HG03095 (cell line): ENCODE results near the gene ALG12.

Experiments
- ATAC-seq: cut with Tn5 transposase; IDR thresholded peaks from one replicate; pipeline ENCODE4 v1.9.1; 2021; ENCODE audit warnings: moderate library complexity; ENCODE audit not compliant: unreplicated experiment

The ALG12 gene

DNA sequence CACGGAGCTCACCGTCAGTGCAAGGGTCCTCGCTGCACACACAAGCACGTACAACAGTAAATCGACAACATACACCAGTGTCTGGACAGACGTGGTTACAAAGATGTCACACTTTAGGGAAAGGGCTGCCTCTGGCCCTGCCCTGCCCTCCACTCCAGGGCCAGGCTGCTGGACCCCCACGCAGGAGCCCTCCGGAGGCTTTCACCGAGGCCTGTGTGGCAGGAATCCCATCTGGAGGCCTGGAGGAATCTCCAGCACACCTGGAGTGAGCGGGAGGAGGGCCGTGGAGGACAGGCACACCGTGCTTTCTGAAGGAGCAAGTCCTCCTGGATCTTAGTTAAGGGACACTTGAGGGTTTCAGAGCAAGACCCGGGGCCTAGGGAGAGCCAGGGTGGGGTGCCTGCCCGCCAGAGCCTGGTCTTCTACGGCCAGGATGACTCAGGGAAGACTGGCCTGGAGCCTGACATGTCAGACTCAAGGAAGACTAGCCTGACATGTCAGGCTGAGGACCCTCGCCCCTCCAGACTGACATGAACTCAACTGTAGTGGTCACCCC, 40.2 kb upstream of the ALG12 start:
- no peak for ATAC-seq

DNA sequence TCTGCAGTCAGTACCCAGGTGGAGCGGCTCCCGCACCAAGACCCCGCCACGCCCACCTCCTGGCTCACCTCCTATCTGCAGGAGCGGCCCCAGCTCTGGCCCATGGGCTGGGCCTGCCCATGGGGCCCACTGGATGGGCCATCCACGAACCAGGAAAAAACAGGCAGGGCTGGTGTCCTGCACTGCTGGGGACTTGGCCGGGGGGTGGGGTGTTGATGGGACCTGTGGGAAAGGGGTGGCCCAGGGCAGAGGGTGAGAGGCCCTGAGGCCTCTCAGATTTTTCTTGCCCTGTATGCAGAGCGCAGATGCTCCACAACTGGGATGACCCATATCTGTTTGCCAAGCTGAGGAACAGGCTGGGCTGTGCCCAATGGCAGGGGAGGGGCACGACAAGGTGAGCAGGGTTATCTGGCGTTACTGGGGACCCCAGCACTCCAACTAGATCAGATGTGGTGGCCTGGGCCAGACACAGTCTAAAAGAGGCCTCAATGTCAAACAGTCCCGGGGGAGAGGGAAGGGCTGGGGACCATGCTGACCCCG, 39.7 kb upstream of the ALG12 start:
- ATAC-seq: no peak

DNA sequence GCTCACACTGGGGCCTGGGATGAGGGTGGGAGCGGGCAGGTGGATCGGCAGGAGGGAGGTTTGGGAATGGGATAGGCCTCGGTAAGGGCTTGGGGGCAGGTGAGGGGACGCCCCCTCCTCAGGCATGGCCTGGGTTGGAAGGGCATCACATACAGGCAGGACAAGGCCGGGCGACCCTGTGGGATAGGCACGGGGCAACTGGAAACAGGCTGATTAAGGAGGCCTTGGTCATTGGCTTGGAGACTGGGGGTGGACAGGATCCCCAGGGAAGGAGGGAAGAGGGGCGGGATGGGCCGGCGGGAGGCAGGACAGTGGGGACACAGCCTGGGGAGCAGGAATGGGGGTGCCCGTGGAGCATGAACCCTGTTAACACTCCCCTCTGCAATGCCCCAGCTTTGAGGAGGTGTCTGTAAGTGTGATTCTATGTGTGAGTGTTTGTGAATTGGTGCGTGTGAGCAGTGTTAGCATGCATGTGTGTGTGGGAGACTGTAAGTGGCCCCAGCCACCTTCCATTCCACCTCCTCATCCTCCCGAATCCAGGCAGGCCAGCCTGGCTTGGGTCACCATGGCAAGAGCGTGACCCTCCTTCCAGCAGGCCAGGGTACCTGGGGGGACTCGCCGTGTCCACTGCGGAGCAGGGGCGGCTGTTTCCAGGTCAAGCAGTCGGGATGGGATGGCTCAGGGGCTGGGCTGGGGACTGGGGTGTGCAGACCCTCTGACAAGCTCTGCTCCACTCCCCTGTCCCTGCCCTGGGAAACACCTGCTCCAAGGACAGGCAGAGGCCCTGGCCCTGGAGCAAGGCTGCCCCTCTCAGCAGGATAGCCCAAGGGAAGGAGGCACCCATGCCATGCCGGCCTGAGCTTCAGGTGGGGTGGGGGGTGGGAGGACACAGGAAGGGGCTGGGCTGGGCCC, 38.9 kb upstream of the ALG12 start:
- ATAC-seq: no peak

DNA sequence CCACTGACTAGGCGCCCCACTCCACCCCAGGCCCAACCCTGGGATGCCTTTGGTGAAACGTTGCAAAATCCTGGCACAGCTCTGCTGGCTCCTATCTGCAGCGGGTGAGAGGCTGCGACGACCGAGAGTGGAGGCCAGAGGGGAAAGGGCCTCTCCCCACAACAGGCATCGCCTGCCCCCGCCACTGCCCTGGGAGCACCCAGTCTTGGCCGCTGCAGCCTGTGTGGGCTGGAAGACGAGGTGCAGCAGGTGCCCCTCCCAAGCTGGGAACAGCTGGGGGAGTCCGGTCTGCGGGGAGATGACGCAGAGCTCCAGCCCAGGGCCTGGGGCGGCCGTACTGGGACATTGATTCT, 38.2 kb upstream of the ALG12 start:
- ATAC-seq: no peak

DNA sequence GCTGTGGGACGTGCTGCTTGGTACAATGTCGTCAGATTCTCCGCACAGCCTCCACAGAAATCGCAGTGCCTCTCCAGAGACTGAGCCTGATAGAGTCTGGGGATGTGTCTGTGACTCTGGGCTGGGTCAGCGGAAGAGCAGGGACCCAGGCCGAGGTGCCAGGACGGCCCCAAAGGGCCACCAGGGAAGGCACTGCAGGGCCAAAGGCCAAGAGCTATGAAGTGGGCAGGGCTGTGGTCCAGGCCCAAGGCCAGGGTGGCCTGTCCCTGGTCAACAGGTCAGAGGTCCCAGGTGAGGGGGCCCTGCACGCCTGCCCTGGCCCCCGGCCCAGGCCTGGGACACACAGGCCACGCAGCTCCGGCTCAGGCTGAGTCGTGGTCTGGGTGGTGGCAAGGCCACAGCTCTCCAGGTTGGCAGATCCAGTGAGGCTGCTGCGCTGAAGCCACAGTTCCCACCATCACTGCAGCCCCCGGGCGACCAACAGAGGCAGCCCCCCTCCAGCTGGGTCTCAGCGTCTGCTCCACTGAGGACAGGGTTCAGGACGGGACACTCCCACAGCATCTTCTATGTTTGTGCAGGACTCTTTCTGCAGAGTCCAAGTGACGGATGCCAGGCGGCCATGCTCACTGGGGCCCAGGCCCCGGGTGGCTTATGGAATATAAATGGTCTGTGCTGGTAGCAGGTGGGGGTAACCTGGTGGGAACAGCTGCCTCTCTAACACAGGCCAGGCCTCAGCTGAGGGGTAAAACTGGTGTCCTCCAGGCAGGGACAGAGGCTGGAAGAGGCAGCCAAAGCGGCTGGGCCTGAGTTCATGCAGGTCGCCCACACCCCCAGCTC, 37.6 kb upstream of the ALG12 start:
- no peak for ATAC-seq

DNA sequence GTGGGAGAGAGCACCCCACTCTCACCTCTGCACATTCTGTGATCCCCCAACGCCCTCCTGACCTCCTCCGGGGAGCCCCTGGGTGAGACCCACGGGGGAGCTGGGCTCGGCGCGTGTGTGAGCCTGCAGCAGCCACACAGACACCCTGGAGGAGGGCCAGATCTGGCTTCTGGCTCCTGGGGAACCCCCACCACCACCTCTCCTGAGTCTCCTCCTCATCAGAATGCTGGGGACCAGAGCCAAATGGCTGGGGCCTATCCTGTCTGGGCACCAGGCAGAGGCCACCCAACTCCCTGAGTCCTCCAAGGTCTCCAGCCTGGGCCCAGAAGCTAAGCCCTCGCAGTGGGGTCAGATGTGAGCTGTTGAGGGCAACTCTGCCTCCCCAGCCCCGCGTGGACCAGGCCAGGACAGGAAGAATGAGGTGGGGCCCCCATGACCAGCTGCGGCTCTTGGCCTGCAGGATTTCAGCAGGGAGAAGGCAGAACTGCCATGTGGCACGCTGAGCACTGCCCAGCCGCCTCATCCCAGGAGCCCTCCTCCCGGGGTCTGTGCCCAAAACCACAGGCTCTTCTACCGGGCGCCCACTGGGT, 36.8 kb upstream of the ALG12 start:
- no peak for ATAC-seq

DNA sequence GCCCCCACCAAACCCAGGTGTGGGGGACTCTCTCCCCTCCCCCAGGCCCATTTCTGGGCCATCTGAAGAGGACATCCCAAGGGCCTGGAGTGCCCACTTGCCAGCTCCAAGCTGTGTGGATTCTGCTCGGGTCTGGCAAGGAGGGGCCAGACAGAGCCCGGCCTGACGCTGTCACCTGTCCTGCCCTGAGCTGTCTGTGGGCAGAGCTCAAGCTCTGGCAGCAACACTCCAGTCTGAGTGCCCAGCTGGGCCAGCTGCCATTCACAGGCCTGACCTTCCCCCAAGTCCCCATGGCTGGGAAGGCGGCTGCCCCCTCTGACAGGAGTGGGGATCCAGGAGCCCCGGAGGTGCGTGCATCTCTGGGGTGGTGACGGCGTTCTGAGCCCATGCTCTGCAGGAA, 36.1 kb upstream of the ALG12 start:
- no peak for ATAC-seq

DNA sequence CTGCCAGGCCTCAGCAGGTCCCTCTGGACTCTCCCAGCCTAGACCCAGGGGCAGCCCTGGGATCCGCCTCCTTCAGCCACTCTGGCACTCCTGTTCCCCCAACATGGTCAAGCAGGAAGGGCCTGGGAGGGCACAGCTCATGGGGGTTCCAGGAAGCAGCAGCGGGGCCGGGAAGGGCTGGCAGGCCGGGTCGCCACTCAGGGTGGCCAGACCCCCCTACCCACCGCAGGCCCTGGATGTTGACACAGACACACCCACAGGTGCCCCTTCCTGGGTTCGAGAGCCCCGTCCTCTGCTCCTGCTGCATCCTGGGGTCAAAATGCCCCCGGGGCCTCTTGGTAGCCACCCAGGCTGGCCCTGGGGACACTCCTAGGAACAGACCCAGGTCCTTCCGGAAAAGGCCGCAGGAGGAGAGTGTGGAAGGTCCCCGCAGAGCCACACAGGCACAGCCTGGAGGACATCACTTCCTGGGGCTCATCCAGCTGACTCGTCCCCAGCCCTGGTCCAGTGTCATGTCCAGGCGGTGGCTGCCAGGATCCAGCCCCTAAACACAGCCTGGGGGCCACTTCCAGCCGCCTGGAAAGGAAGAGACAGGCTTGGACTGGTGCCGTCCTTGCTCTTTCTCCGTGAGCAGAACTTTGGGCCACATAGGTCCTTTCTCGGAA, 35.6 kb upstream of the ALG12 start:
- ATAC-seq: no peak

DNA sequence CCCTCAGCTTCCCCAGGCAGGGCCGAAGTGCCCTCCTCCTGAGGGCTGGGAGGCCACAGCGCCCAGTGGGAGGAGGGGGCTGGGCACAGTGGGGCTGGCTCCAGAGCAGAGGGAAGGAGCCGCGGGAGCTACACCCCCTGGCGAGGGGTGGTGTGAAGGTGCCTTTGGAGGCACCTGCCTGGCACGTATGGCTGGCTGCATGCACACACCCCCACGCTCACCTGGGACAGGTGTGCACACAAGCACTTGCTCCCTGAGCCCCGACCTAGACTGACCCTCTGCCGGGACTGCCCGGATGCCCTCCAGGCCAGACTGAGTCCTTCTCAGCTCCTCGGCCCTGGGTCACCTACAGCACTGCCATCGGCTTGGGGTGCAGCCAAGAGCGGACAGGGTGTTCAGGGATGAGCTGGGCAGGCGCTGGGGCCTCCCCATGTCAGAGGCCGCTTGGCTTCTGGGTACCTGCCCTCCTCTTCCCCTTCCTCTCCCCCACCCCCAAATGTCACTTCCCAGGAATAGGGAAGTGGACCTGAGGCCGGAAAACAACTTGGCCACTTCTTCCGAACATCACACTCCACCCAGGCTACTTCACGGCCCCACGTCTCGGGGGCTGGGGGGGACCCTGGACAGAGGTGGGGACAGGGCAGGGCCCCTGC, 34.9 kb upstream of the ALG12 start:
- no peak for ATAC-seq

DNA sequence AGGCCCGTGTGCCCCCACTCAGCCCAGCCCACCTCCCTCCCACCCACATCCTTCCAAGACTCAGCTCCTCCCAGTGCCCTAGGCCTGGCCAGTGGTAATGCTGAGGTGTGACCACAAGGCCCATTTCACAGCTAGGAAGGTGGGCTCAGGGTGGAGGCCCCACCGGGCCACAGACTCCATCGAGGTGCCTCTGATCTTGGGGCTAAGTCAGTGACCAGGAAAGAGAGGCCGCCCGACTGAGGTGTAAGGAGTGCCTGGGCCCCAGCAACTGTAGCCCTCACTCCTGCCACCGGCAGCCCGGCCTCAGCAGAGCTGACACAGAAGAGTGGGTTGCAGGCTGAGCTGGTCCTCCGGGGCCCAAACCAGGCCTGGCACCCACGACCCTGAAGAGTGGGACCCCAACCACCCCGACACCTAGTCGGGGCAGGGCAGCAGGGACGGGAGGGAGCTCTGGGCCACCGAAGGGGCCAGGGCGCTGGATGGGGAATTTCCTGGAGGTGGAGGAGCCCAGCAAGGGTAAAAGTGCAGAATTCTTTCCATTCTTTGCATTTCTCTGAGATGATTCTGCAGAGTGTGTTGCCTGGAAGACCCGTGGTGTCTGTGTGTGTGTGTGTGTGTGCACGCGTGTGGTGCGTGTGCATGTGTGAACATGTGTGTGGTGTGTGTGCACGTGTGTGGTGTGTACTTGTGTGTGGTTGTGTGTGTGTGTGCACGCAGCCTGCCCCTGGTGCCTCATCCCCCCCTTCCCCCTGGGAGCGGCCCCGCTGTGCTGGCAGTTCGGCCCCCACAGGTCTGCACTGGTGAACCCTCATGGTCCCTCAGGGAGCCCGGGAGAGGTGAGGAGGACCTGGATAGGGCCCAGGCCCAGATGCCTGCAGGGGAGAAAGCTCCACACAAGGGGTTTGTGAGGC, 34.0 kb upstream of the ALG12 start:
- no peak for ATAC-seq

DNA sequence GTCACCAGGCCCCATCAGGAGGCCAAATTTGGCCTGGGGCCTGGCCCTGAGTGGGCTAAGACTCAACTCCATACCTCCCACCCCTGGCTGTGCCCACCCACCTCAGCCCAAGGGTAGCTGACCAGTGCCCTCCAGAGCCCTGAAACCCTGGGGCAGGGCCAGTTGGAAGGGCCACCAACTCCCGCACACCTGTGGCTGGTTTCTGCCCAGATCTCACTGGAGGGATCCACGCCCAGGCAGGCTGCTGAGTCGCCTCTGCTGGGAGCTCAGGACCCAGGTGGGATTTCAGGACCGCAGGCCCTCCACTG, 33.4 kb upstream of the ALG12 start:
- ATAC-seq: no peak

DNA sequence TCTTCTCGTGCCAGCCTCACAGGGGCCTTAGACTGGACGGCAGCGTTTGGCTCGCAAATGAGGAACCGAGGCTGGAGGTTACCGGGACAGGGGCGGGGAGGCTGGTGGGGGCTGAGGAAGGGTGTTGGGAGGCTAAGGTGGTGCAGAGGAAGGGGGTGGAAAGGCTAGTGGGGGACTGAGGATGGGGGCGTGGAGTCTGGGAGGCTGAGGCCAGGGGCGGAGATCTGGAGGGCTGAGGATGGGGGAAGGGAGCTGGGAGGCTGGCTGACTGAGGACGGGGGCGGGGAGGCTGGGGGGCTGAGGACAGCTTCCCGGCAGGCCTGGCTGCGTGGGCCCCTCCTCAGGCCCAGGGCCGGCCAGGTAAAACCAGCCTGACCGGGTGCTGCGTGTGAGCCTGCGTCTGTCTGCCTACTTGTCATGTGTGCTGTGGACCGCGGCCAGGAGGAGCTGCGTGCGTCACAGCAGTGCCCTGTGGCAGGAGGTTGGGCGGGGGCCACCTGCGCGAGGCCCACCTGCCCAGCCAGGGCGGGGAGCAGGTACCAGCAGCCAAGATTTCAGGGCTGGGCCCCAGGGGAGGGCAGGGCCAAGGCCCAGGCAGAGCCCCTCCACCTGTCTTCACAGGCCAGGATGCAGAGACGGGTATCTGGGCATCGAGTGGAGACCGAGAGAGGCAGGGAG, 32.9 kb upstream of the ALG12 start:
- ATAC-seq: no peak

DNA sequence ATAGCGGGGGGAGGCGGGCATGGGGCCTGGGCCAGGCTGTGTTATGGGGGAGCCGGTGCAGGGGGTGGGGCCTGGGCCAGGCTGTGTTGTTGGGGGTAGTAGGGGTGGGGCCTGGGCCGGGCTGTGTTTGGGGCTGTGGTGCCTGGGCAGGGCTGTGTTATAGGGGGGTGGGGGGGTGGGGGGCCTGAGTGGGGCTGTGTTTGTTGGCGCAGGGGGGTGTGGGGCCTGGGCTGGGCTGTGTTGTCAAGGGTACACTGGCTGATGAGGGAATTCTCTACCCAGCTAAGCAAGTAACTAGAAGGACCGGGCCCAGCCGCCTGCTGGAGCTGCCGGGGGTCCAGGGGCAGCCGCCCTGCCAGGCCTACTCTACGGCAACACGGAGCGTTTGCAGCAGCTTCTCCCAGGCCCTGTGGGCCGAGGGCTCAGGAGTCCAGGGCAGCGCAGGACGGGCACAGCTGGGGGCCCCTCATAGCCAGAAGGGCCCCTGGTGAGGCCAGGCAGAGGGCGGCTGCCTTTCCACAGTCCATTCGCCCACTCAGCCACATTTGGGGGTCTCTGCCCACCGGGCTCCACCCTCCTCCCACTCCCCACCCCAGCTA, 32.3 kb upstream of the ALG12 start:
- no peak for ATAC-seq

DNA sequence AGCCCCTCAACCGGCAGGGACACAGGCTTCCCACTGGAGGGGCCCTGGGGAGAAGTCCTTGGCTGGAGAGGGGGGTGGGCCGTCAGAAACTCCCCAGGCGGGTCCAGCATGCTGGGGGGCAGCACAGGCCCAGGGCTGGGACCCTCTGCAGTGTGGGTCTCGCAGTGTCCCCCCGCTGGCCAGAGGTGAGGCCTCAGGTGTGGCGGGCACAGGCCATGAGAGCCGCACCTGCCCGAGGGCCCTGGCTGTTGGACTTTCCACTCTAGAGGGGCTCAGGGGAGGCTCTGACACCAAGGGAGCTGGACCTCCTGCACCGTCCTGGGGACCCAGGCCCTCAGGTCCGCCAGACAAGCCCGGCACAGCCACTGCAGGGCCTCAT, 31.7 kb upstream of the ALG12 start:
- no peak for ATAC-seq

DNA sequence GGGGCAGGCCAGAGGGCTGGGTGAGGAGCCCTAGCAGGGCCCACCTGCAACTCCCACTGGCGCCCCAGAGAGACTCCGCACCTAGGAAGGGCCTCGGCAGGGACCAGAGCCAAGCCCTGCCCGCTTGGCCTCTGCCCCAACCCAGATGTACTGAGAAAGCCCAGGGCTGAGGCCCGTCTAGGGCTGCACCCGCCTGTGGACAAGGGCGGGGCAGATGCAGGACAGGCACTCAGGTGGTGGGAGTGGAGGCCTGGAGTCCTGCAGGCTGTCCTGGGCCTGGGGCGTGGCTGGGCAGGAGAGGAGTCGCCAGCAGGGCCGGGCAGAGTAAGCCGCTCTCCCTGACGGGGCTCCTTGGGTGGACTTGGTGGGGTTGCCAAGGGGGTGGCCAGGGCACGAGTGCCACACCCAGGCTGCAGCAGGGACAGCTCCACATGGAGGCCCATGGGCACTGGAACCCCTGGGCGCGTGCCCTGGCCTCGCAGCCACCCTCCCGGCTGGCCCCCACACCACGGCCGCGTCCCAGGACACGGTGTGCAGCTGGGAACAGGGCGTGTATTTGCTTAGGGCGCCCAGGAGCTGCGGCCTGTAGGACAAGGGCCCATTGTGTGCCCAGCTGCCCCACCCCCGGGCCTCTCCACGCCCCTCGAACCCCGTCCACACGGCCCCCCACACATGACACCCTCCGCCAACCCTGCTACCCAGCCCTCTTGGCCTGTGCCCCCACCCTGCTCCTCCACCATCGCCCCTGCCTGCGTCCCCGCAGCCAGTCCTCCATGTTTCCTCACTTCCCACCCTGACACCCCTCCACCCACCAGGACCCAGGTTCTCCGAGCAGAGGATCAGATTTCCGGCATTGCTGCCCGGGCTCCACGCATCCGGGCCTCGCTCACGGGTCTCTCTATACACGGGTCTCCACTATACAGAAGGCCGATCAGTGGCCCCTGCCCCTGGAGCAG, 31.0 kb upstream of the ALG12 start:
- no peak for ATAC-seq

DNA sequence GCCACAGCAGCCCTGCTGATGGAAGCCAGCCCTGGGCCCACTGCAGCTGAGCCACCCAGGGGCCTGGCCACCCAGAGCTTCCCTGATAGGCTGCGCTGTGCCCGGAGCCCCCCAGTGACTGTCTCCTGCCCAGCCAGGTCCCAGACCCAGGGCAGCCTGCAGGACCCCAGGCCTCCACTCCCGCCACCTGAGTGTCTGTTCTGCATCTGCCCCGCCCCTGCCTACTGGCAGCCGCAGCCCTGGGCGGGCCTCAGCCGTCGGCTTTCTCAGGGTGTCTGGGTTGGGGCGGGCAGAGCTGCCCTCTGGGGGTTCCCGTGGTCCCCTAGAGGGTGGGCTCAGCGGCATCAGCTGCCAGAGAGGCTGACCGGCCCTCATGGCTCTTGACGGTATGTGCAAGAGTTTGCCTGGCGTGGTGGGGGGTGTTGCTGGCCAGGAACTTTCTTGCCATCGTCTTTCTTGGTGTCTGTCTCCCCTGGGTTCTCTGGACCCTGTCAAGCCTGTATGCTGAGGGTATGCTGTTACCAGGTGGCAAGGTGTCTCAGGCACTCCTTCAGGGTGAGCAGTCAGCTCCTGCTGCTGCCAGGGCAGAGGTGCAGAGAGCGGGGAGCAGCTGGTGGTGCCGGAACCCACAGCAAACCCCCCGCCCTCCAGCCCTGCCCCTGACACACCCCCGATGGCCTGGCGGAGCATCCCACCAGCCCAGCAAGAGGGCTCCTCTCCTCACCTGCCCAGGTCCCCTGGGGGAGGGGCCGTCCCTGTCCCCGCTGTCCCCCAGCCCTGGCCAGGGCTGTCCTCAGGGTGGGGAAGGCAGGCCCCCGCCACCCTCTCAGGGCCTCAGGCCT, 30.1 kb upstream of the ALG12 start:
- ATAC-seq: no peak

DNA sequence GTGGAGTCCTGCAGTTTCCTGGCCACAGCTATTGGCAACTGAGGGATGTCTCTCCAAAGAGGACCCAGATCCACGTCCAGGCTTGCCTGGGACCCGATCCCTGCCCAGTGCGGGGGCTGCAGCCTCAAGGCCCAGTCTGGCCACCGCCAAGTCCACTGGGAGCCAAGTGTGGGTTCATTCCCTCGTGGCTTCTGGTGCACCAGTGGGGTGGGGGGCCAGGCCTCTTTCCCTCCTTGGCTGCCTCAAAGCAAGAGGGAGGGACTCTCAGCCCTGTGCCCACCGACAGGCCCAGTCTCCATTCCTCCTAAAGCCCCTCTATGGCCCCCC, 29.0 kb upstream of the ALG12 start:
- ATAC-seq: no peak
